ENCODE results near the gene PCDHA2. TPM values are rescaled to one million over a fixed set of nuclear protein-coding genes. Genes with fewer than 3 reads are reported as not detected.

Gene PCDHA2
- total and polyA plus RNA-seq, 3 experiments from 2014 or later = not detected

- no peak within 1 kb of the TSS for H3K4me3 ChIP-seq (ENCODE audit: low read length)
- Mint-ChIP-seq H3K9me3 (peaks cover 15 to 31% (median 20%) of the 10 kb centered on the region in 5 donors), H3K4me1 (no peaks in the 10 kb centered on the region), H3K4me3 (peak within 1 kb of the TSS in 1 of 7 donors; percentile 9), H3K36me3 (no peaks in the 10 kb centered on the region), H3K27me3 (peaks cover 12 to 14% of the 10 kb centered on the region in 2 donors), H3K27ac (no peak within 1 kb of the TSS)
- ChIA-PET CTCF (no interaction called here), POLR2A (no interaction called here)
- no peaks in the 10 kb centered on the region for H3K27me3 ChIP-seq (ENCODE audit: insufficient read depth, low read length, poor library complexity, severe bottlenecking)
- no peaks in the 10 kb centered on the region for H3K4me1 ChIP-seq (ENCODE audit: insufficient read depth, low read length)
- H3K9me3 ChIP-seq (ENCODE audit: low read length) = no peaks in the 10 kb centered on the region
- no peaks in the 10 kb centered on the region for H3K36me3 ChIP-seq (ENCODE audit: insufficient read depth, low read length)
- DNase-seq = no peak
- no peak within 1 kb of the TSS for H3K27ac ChIP-seq (ENCODE audit: low read depth, low read length)
These were observed 46.6 kb downstream of the PCDHA2 start, which contains the start of gene PCDHA8 for GRCh38 chr5:140840978-140841962. PCDHA8 (plus strand) TSS chr5:140841187; CDS start chr5:140841322, 135 bp downstream.

- DNase-seq = no peak
- no peaks in the 10 kb centered on the region for H3K36me3 Mint-ChIP-seq
- H3K27me3 Mint-ChIP-seq = peaks cover 9 to 31% of the 10 kb centered on the region in 2 donors
- Histone ChIP-seq H3K27ac (ENCODE audit: low read depth, low read length) (no peak overlapping the region), H3K36me3 (ENCODE audit: insufficient read depth, low read length) (no peaks in the 10 kb centered on the region), H3K4me3 (ENCODE audit: low read length) (no peak overlapping the region), H3K4me1 (ENCODE audit: insufficient read depth, low read length) (no peaks in the 10 kb centered on the region), H3K27me3 (ENCODE audit: insufficient read depth, low read length, poor library complexity, severe bottlenecking) (no peaks in the 10 kb centered on the region), H3K9me3 (ENCODE audit: low read length) (no peaks in the 10 kb centered on the region)
- no peaks in the 10 kb centered on the region for H3K4me1 Mint-ChIP-seq
- no peak overlapping the region for H3K4me3 Mint-ChIP-seq
- peaks cover 21 to 33% (median 28%) of the 10 kb centered on the region in 5 donors for H3K9me3 Mint-ChIP-seq
- H3K27ac Mint-ChIP-seq = no peak overlapping the region
- ChIA-PET POLR2A (no interaction called here), CTCF (no interaction called here)
These were observed 48.4 kb downstream of the PCDHA2 start for GRCh38 chr5:140842798-140843733.

Other genes with a start within 250 kb of the PCDHA2 start
- 10 to 100 TPM; 11.1 to 11.9 TPM for gene EIF4EBP3, start 247.2 kb upstream of the PCDHA2 start, total RNA-seq
- 22.2 TPM for gene EIF4EBP3, start 247.2 kb upstream of the PCDHA2 start, polyA plus RNA-seq
- gene SRA1, start 237.4 kb upstream of the PCDHA2 start, total RNA-seq = 10 to 100 TPM; 59.6 to 60.7 TPM
- gene SRA1, start 237.4 kb upstream of the PCDHA2 start, polyA plus RNA-seq = 36.1 TPM
- 10 to 100 TPM; 14.1 to 17.0 TPM for gene APBB3, start 230.3 kb upstream of the PCDHA2 start, total RNA-seq
- gene APBB3, start 230.3 kb upstream of the PCDHA2 start, polyA plus RNA-seq = 3.5 TPM
- 100 to 1,000 TPM; 120 to 126 TPM for gene SLC35A4, start 230.0 kb upstream of the PCDHA2 start, total RNA-seq
- 105 TPM for gene SLC35A4, start 230.0 kb upstream of the PCDHA2 start, polyA plus RNA-seq
- gene CD14, start 161.7 kb upstream of the PCDHA2 start, total RNA-seq = 1 to 10 TPM; 3.1 to 3.3 TPM
- 0.43 TPM for gene CD14, start 161.7 kb upstream of the PCDHA2 start, polyA plus RNA-seq
- 10 to 100 TPM; 23.9 to 24.4 TPM for gene TMCO6, start 155.4 kb upstream of the PCDHA2 start, total RNA-seq
- gene TMCO6, start 155.4 kb upstream of the PCDHA2 start, polyA plus RNA-seq = 15.4 TPM
- 10 to 100 TPM; 77.5 to 81.7 TPM for gene NDUFA2, start 147.2 kb upstream of the PCDHA2 start, total RNA-seq
- gene NDUFA2, start 147.2 kb upstream of the PCDHA2 start, polyA plus RNA-seq = 146 TPM
- 100 to 1,000 TPM in 1 of 2 experiments, 10 to 100 TPM in 1; 96.3 to 104 TPM for gene IK, start 147.0 kb upstream of the PCDHA2 start, total RNA-seq
- 193 TPM for gene IK, start 147.0 kb upstream of the PCDHA2 start, polyA plus RNA-seq
- 10 to 100 TPM; 40.1 to 40.7 TPM for gene WDR55, start 129.9 kb upstream of the PCDHA2 start, total RNA-seq
- gene WDR55, start 129.9 kb upstream of the PCDHA2 start, polyA plus RNA-seq = 17.3 TPM
- gene DND1, start 121.3 kb upstream of the PCDHA2 start, total RNA-seq = 1 to 10 TPM; 2.3 to 2.9 TPM
- gene DND1, start 121.3 kb upstream of the PCDHA2 start, polyA plus RNA-seq = not detected
- 100 to 1,000 TPM in 1 of 2 experiments, 10 to 100 TPM in 1; 97.4 to 104 TPM for gene HARS1, start 103.5 kb upstream of the PCDHA2 start, total RNA-seq
- gene HARS1, start 103.5 kb upstream of the PCDHA2 start, polyA plus RNA-seq = 63.6 TPM
- 10 to 100 TPM; 26.4 to 29.4 TPM for gene HARS2, start 103.4 kb upstream of the PCDHA2 start, total RNA-seq
- 21.0 TPM for gene HARS2, start 103.4 kb upstream of the PCDHA2 start, polyA plus RNA-seq
- gene ZMAT2, start 94.4 kb upstream of the PCDHA2 start, total RNA-seq = 10 to 100 TPM; 71.2 to 75.2 TPM
- gene ZMAT2, start 94.4 kb upstream of the PCDHA2 start, polyA plus RNA-seq = 81.7 TPM
- gene PCDHA1, start 8.7 kb upstream of the PCDHA2 start, total RNA-seq = not detected
- not detected for gene PCDHA1, start 8.7 kb upstream of the PCDHA2 start, polyA plus RNA-seq
- not detected for gene PCDHA3, start 6.2 kb downstream of the PCDHA2 start, total RNA-seq
- not detected for gene PCDHA3, start 6.2 kb downstream of the PCDHA2 start, polyA plus RNA-seq
- gene PCDHA4, start 12.2 kb downstream of the PCDHA2 start, total RNA-seq = not detected
- gene PCDHA4, start 12.2 kb downstream of the PCDHA2 start, polyA plus RNA-seq = not detected
- not detected for gene PCDHA5, start 26.8 kb downstream of the PCDHA2 start, total RNA-seq
- gene PCDHA5, start 26.8 kb downstream of the PCDHA2 start, polyA plus RNA-seq = not detected
- gene PCDHA6, start 33.1 kb downstream of the PCDHA2 start, total RNA-seq = not detected
- gene PCDHA6, start 33.1 kb downstream of the PCDHA2 start, polyA plus RNA-seq = not detected
- gene PCDHA7, start 39.4 kb downstream of the PCDHA2 start, total RNA-seq = not detected
- gene PCDHA7, start 39.4 kb downstream of the PCDHA2 start, polyA plus RNA-seq = not detected
- not detected for gene PCDHA8, start 46.3 kb downstream of the PCDHA2 start, total RNA-seq
- gene PCDHA8, start 46.3 kb downstream of the PCDHA2 start, polyA plus RNA-seq = not detected
- not detected for gene PCDHA9, start 53.5 kb downstream of the PCDHA2 start, total RNA-seq
- not detected for gene PCDHA9, start 53.5 kb downstream of the PCDHA2 start, polyA plus RNA-seq
- not detected for gene PCDHA10, start 61.0 kb downstream of the PCDHA2 start, total RNA-seq
- gene PCDHA10, start 61.0 kb downstream of the PCDHA2 start, polyA plus RNA-seq = not detected
- not detected for gene PCDHA11, start 74.1 kb downstream of the PCDHA2 start, total RNA-seq
- not detected for gene PCDHA11, start 74.1 kb downstream of the PCDHA2 start, polyA plus RNA-seq
- gene PCDHA12, start 80.5 kb downstream of the PCDHA2 start, total RNA-seq = not detected
- not detected for gene PCDHA12, start 80.5 kb downstream of the PCDHA2 start, polyA plus RNA-seq
- not detected for gene PCDHA13, start 87.3 kb downstream of the PCDHA2 start, total RNA-seq
- gene PCDHA13, start 87.3 kb downstream of the PCDHA2 start, polyA plus RNA-seq = not detected
- not detected for gene PCDHAC1, start 131.4 kb downstream of the PCDHA2 start, total RNA-seq
- not detected for gene PCDHAC1, start 131.4 kb downstream of the PCDHA2 start, polyA plus RNA-seq
- gene PCDHAC2, start 171.6 kb downstream of the PCDHA2 start, total RNA-seq = not detected
- gene PCDHAC2, start 171.6 kb downstream of the PCDHA2 start, polyA plus RNA-seq = not detected

All from CD8-positive, alpha-beta memory T cell (primary cell).